Astrocyte of the cerebellum (primary cell): ENCODE results near the gene SLC26A4.

Source experiments
- DNase-seq: peaks from one replicate; pipeline ENCODE4 v3.0.0-alpha.2; 2011; ENCODE audit warnings: low read depth
- H3K4me3 ChIP-seq: 2 replicates; pipeline ENCODE4 v1.5.1; 2011; ENCODE audit warnings: mild to moderate bottlenecking, low read depth, low read length, moderate library complexity
- CTCF ChIP-seq: IDR thresholded peaks from 2 replicates; pipeline ENCODE4 v1.5.1; 2012; ENCODE audit warnings: low read length, low read depth, moderate library complexity, mild to moderate bottlenecking; ENCODE audit errors: missing control alignments
- in situ Hi-C: cut with HindIII; loops from 2 replicates; pipeline ENCODE4 v1.10.0; 2017; ENCODE audit warnings: low sequenced_read_pairs

Gene SLC26A4

GRCh38 chr7:107697321-107698049 is 36.9 kb downstream of the SLC26A4 start:
- H3K4me3 ChIP-seq = no peak overlapping the region
- in situ Hi-C loops = no loop called here
- no peak for DNase-seq
- no peak for TF ChIP-seq CTCF

DNA sequence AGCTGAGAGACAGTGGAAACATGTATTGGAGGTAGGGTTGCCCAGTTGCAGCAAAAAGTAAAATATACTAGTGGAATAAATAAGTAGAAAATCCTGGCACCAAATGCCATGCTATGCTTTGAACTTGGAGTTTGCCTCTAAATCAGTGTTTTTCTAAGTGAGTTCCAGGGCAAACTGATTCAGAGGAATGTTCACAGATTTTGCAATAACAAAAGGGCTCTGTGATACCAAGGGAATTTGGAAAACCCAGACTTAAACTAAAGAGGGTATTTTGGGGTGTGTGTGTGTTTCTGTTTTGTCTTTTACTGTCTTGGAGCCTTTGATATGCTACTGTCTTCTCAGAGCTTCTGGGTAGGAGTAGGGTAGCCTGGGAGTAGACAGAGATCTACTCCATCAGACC is 39.9 kb downstream of the SLC26A4 start:
- in situ Hi-C loops = no loop called here
- DNase-seq = no peak
- no peak overlapping the region for H3K4me3 ChIP-seq
- TF ChIP-seq CTCF = no peak

- in situ Hi-C loops = no loop called here
- no peak for TF ChIP-seq CTCF
- DNase-seq = no peak
- H3K4me3 ChIP-seq = no peak overlapping the region
Observed at GRCh38 chr7:107701191-107701590, 40.6 kb downstream of the SLC26A4 start.

DNA sequence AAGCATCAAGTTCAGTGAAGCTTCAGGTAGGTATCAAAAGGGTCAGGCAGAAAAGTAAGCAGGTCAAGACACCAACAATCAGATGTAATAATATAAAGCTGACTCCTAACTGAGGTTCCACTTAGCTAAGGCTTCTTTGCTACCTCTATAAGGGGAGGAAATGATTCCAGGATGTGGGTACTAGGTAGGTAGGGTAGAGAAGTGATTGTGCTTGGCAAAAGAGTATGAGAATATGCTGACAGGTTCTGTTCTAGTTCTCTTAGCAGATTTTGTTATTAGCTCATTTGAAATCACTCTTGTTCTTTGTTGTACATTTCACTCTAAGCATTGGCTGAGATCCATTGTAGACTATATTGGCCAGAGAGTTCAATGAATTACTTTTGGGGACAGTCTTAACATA is 42.6 kb downstream of the SLC26A4 start:
- in situ Hi-C loops = no loop called here
- DNase-seq = no peak
- TF ChIP-seq CTCF = no peak
- H3K4me3 ChIP-seq = no peak overlapping the region

DNA sequence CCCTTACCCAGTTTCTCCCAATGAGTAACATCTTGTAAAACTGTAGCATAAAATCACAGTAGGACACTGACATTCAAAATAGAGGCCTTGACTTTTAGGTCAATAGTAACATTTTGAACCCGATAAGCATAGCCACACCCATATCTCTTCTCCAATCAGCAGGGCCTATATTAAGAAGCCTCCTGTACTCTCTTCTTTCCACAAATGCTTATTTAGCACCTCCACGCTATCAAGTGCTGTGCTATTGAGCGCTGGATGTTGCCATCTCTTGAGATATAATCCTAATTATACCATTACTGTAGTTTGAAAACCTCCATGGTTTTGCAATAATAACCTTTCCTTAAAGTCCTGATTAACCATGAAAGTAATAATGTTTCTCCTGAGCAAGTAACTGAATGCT is 43.2 kb downstream of the SLC26A4 start:
- DNase-seq = no peak
- TF ChIP-seq CTCF = no peak
- no peak overlapping the region for H3K4me3 ChIP-seq
- in situ Hi-C loops = no loop called here

DNA sequence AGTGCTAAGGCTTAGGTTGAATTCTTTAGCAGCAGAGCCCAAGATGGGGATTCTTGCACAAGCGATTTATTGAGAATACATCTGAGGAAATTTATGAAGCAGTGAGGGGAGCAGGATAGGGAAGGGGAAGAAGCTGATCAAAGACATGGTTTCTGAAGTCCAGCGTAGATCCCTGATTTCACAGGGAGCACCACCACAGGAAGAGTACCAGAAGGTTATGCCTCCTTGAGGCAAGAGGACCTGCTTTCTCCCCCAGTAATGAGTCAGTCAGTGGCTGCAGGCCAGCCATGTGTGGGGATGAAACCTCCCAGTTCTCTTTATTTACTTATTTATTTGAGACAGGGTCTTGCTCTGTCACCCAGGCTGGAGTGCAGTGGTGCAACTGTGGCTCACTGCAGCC is 48.3 kb downstream of the SLC26A4 start:
- in situ Hi-C loops = no loop called here
- H3K4me3 ChIP-seq = no peak overlapping the region
- DNase-seq = no peak
- TF ChIP-seq CTCF = no peak

DNA sequence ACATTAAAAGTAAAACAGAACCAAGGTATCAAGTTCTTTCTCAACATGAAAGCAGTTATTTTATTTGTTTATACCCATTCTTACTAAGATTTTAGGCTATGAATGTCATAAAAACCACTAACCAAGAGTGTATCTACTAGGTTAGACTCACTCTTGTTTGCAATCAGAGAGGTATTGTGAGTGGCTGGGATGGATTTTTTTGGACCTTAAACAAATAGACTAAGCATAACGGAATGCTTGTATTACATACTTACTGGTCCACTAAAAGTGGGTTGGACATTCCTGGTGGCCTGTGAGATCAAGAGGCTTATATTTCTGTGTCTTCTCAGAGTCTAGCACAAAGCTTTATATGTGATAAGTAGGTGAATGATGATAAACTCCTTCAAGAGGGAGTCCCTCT is 50.7 kb downstream of the SLC26A4 start:
- no peak for TF ChIP-seq CTCF
- in situ Hi-C loops = no loop called here
- no peak overlapping the region for H3K4me3 ChIP-seq
- no peak for DNase-seq
